NCI-H1694 treated with DMSO at 0.1 percent for 48 hours (cell line): Measurements from ENCODE around the gene MBD1.
"Not testable (repeated sequence)": the region's sequence is repeated elsewhere in the genome, so short reads cannot be mapped to it uniquely, and the experiment has no call there.

Experiments
- DNase-seq: peaks from one replicate; lab custom pipeline; 2025; lab: John Stamatoyannopoulos, UW

The MBD1 gene

DNA sequence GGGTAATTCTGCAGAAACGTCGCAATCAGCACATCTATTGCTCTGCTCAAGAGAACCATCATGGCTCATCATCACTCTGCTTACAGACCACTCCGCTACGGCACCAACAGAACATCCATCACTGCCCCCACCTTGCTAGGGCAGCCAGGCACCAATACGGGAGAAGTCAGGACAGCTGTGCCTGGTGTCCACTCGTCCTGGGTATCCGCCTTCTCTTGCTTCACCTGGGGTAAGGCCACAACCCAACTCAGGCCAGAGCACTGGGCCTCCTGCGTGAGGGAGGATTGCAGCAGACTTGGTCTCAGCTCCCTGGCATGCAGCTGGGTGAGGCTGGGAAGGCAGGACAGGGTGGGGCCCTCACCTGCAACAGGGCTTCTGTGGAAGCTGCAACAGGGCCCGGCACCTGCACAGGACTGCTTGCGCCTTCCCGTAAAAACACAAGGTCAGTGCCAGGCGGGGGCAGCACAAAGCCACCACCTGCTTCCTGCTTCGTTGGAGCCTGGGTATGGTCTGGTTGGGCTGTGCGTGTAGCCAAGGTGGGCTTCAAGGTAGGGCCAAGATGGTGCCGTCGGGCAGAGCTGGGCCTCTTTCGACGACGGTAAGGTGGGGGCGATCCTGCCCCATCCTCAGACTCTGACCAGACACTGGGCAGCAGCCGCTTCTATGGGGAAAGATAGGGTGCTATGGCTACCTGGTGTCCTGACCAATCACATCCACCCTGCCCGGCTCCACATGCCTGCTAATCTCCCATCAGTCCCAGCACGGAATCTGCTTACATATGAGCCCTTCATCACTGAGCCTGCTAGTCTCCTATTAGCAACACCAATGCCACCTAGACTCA lies 7.9 kb downstream of the MBD1 start:
- DNase-seq: no peak

- DNase-seq: no peak
Measured at GRCh38 chr18:50272568-50272967, 8.8 kb downstream of the MBD1 start.

GRCh38 chr18:50268022-50268747 lies 13.1 kb downstream of the MBD1 start:
- peak; percentile 4 for DNase-seq

DNA sequence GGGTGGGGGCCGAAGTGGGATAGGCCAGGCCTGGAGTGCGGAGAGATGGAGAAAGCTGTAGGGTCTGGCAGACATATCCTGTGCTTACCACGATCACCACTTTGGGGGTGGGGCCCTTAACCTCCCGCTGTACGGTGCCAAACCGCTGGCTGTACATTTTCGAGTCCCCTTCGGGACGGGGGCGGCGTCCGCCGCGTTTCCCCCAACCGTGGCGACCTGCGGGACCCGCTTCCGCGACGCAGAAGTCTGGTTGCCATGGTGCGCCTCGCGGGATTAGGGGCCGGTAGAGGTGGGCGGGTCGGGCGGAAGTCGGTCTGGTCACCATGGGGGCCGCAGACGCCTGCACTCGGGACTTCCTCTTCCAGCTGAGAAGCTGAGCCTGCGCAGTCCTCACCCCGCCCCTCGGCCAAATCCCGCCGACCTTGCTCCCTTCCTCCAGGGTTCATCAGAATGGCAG lies 15.0 kb downstream of the MBD1 start, which contains the start of gene CFAP53:
CFAP53 (minus strand) TSS at position 248 of the 457 bp plus-strand sequence; CDS start at position 157, 91 bp downstream.
- peak; percentile 53 for DNase-seq

DNA sequence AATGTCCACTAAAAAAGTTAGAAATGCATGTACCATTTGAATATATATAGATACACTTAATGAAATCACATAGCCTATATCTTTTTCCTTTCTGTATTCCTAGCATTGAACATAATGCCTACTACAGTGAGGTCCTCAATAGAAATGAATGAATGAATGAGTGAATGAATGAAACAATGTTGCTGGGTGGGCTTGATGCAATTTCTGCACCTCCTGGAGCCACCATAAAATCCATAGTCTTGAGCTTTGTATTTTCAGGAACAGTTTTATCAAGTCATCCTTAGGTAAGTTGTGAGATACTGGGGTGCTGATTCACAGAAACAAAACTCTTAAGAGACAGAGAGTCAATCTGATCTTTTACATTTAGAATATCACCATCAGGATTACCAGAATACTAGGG lies 18.3 kb downstream of the MBD1 start:
- no peak for DNase-seq

GRCh38 chr18:50250935-50251334 lies 30.4 kb downstream of the MBD1 start:
- no peak for DNase-seq

DNA sequence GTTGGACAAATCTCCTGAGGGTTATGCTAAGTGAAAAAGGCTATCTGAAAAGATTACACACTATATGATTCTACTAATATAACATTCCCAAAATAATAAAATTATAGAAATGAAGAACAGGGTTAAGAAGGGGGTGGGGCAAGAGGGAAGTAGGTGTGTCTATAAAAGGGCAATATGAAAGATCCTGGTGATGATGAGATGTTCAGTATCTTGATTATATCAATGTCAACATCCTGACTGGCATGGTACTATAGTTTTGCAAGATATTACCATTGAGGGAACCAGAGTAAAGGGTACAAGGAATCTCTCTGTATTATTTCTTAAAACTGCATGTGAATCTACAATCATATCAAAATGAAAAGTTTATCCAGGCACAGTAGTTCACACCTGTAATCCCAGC lies 31.7 kb downstream of the MBD1 start:
- DNase-seq: no peak

- DNase-seq: no peak
Measured at GRCh38 chr18:50247561-50247960, 33.8 kb downstream of the MBD1 start.

DNA sequence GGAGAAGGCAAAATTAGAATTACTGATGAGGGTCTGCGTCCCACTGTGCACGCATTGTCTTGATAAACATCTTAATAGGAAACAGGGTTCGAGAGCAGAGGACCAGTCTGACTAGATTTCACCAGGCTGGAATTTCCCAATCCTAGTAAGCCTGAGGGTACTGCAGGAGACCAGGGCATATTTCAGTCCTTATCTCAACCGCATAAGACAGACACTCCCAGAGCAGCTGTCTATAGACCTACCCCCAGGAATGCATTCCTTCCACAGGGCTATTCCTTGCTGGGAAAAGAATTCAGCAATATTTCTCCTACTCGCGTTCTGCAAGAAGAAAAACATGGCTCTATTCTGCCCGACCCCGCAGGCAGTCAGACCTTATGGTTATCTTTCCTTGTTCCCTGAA lies 39.6 kb downstream of the MBD1 start:
- DNase-seq: not testable (repeated sequence)

DNA sequence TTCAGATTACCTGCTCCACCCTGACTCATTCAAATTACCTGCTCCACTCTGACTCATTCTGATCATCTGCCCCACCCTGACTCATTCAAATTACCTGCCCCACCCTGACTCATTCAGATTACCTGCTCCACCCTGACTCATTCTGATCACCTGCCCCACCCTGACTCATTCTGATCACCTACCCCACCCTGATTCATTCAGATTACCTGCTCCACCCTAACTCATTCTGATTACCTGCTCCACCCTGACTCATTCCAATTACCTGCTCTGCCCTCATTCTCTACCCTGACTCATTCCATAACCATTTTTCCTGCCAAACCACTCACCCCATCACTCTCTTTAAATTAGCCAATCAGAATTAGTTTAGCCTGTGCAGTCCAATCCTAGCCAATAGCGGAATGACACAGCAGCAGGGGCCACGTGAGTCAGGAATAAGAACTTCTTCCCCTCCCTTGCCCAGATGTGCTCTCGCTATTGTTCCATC lies 41.2 kb downstream of the MBD1 start:
- DNase-seq: no peak

GRCh38 chr18:50232419-50232818 lies 48.9 kb downstream of the MBD1 start:
- no peak for DNase-seq

DNA sequence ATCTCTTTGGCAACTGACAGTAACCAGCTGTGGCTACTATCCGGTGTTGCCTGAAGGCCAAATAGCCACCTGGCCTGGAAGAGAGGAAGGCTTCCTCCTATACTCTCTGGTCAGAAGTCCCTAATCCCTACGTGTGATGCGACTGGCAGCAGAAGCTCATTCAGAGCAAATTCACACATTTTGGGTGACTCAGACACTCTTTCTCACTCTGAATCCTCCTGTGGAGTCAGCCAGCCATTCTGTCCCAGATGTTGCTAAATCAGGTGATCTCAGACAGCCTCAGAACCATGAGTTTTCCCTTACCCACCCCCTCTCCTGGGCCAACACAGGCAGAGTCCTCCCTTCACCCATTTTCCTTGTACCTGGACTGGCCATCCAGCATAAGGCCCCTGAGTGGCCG lies 49.7 kb downstream of the MBD1 start:
- DNase-seq: no peak

GRCh38 chr18:50220249-50220648 lies 61.1 kb downstream of the MBD1 start:
- not testable (repeated sequence) for DNase-seq
